BLaER1 treated with 17β-estradiol and CSF1 and Interleukin-3, amounts not matched to agents 10 nM and 100 nM (cell line): ENCODE measurements around the gene AP1G2.
A peak's percentile ranks its signal among the peaks of the same experiment; 100 is the strongest.
"Not testable (repeated sequence)": the region's sequence is repeated elsewhere in the genome, so short reads cannot be mapped to it uniquely, and the experiment has no call there.

Source experiments
- H3K27ac ChIP-seq, 11 experiments: shearing (Covaris generic); formaldehyde crosslinking; 2 replicates each; pipeline ENCODE4 v1.8.1; 2022
- H3K27me3 ChIP-seq, 11 experiments: shearing (Covaris generic); formaldehyde crosslinking; 2 replicates each; pipeline ENCODE4 v1.8.1; 2022
- H3K36me3 ChIP-seq, 11 experiments: shearing (Covaris generic); formaldehyde crosslinking; 2 replicates each; pipeline ENCODE4 v1.8.1; 2022
- H3K4me1 ChIP-seq, 10 experiments: shearing (Covaris generic); formaldehyde crosslinking; 2 replicates each; pipeline ENCODE4 v1.8.1; 2022
- H3K4me2 ChIP-seq, 11 experiments: shearing (Covaris generic); formaldehyde crosslinking; 2 replicates each; pipeline ENCODE4 v1.8.1; 2022
- H3K4me3 ChIP-seq, 10 experiments: shearing (Covaris generic); formaldehyde crosslinking; 2 replicates each; pipeline ENCODE4 v1.8.1; 2022
- H3K9ac ChIP-seq, 11 experiments: shearing (Covaris generic); formaldehyde crosslinking; 2 replicates each; pipeline ENCODE4 v1.8.1; 2022
- H3K9me3 ChIP-seq, 11 experiments: shearing (Covaris generic); formaldehyde crosslinking; replicated peaks in 1 of 11; 2 replicates each; pipeline ENCODE4 v1.8.1; 2022
- H4K20me1 ChIP-seq, 11 experiments: shearing (Covaris generic); formaldehyde crosslinking; 2 replicates each; pipeline ENCODE4 v1.8.1; 2022
- Cebpa-rat ChIP-seq, 11 experiments: shearing (Covaris generic); IDR thresholded peaks; 2 replicates each; pipeline ENCODE4 v1.8.1; 2022

Gene AP1G2

DNA sequence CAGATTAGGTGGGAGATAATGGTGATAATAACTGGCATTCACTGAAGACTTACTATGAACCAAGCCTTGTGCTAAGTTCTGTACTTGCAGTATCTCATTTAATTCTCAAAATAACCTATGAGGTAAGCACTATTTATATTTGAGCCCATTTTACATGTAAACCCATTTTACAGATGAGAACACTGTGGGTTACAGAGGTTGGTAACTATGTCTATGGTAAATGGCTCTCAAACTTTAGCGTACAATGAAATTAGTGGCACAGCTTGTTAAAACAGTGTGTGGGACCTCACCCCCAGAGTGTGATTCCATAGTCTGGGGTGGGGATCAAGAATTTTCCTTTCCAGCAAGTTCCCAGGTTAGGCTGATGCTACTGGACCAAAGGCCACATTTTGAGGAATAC lies 33.2 kb upstream of the AP1G2 start:
- no peaks in the 10 kb centered on the region for H3K27me3 ChIP-seq
- H3K4me2 ChIP-seq = no peak overlapping the region
- H3K27ac ChIP-seq = no peak overlapping the region
- H3K4me3 ChIP-seq = no peak overlapping the region
- peaks cover 5 to 13% (median 10%) of the 10 kb centered on the region in 10 experiments; a peak in 12 of 20 replicates for H3K4me1 ChIP-seq
- H3K9me3 ChIP-seq = peaks cover 0 to 20% (median 12%) of the 10 kb centered on the region in 11 experiments; a peak in 11 of 22 replicates
- no peaks in the 10 kb centered on the region for H4K20me1 ChIP-seq
- no peak overlapping the region for H3K9ac ChIP-seq
- no peaks in the 10 kb centered on the region for H3K36me3 ChIP-seq
- TF ChIP-seq Cebpa-rat (IDR thresholded peaks at IDR 0.05) = no peak

- Histone ChIP-seq H3K36me3 (no peaks in the 10 kb centered on the region), H3K4me2 (no peak overlapping the region), H3K4me3 (no peak overlapping the region), H3K27me3 (no peaks in the 10 kb centered on the region), H3K4me1 (peaks cover 4 to 13% (median 9%) of the 10 kb centered on the region in 10 experiments; a peak in 10 of 20 replicates), H3K9me3 (peaks cover 0 to 20% (median 12%) of the 10 kb centered on the region in 11 experiments; a peak in 11 of 22 replicates), H4K20me1 (no peaks in the 10 kb centered on the region), H3K27ac (no peak overlapping the region), H3K9ac (no peak overlapping the region)
- no peak for TF ChIP-seq Cebpa-rat (IDR thresholded peaks at IDR 0.05)
These were observed 32.7 kb upstream of the AP1G2 start for GRCh38 chr14:23600322-23600707.

- not testable (repeated sequence) for H3K27ac ChIP-seq, H3K27me3 ChIP-seq, H3K36me3 ChIP-seq, H3K9me3 ChIP-seq, H3K9ac ChIP-seq, H3K4me2 ChIP-seq, H3K4me1 ChIP-seq, H4K20me1 ChIP-seq, H3K4me3 ChIP-seq
- 0 out of 22 replicates have a peak, but pooled peaks of 1 of the 11 experiments have one; percentile 16 for TF ChIP-seq Cebpa-rat (IDR thresholded peaks at IDR 0.05)
These were observed 26.6 kb upstream of the AP1G2 start for GRCh38 chr14:23594191-23594590.

GRCh38 chr14:23590198-23590597 lies 22.6 kb upstream of the AP1G2 start:
- Histone ChIP-seq H3K4me1 (peaks cover 8 to 11% (median 9%) of the 10 kb centered on the region in 10 experiments; a peak in 18 of 20 replicates), H3K4me2 (no peak overlapping the region)
- TF ChIP-seq Cebpa-rat (IDR thresholded peaks at IDR 0.05) = no peak

DNA sequence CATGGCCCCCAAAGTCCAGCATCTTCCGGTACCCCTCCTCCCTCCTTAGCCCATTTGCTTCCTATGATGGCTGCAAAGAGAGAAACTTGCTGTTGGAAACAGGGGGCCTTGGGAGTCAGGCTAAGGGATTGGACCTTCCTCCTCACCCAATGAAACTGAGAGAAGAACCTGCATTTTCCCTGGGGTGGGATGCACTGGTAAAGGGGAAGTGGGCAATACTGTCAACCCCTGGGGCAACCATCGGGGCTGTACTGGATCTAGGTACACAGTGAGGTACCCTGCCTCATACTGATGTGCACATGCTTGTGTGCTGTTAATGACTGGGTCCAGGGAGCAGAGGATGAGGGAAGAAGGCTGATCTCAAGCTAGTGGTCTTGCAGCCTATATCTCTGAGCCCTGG lies 22.0 kb upstream of the AP1G2 start:
- H3K9me3 ChIP-seq = no peaks in the 10 kb centered on the region
- no peak overlapping the region for H3K4me3 ChIP-seq
- no peaks in the 10 kb centered on the region for H3K36me3 ChIP-seq
- H4K20me1 ChIP-seq = no peaks in the 10 kb centered on the region
- H3K27ac ChIP-seq = no peak overlapping the region
- peak overlapping the region; percentile 17 to 59 (median 42); a peak in 20 of 22 replicates for H3K4me2 ChIP-seq
- H3K4me1 ChIP-seq = peaks cover 8 to 11% (median 9%) of the 10 kb centered on the region in 10 experiments; a peak in 18 of 20 replicates
- no peak for TF ChIP-seq Cebpa-rat (IDR thresholded peaks at IDR 0.05)
- no peaks in the 10 kb centered on the region for H3K27me3 ChIP-seq
- H3K9ac ChIP-seq = peak overlapping the region in 1 of 11 experiments; percentile 15; a peak in 1 of 22 replicates

More at GRCh38 chr14:23590198-23590597, 22.6 kb upstream of the AP1G2 start:
- Histone ChIP-seq H3K4me3 (no peak overlapping the region), H4K20me1 (no peaks in the 10 kb centered on the region), H3K36me3 (no peaks in the 10 kb centered on the region), H3K9ac (no peak overlapping the region), H3K27ac (no peak overlapping the region), H3K27me3 (no peaks in the 10 kb centered on the region), H3K9me3 (no peaks in the 10 kb centered on the region)

- TF ChIP-seq Cebpa-rat (IDR thresholded peaks at IDR 0.05) = no peak
- Histone ChIP-seq H3K27me3 (no peaks in the 10 kb centered on the region), H3K36me3 (no peaks in the 10 kb centered on the region), H4K20me1 (no peaks in the 10 kb centered on the region), H3K4me1 (peaks cover 8 to 11% (median 9%) of the 10 kb centered on the region in 10 experiments; a peak in 18 of 20 replicates), H3K4me3 (no peak overlapping the region), H3K9ac (peak overlapping the region in 1 of 11 experiments; percentile 15; a peak in 1 of 22 replicates), H3K9me3 (no peaks in the 10 kb centered on the region), H3K27ac (no peak overlapping the region), H3K4me2 (peak overlapping the region; percentile 17 to 59 (median 42); a peak in 20 of 22 replicates)
These were observed 21.4 kb upstream of the AP1G2 start for GRCh38 chr14:23588884-23589598.

- not testable (repeated sequence) for H3K9ac ChIP-seq, H3K4me1 ChIP-seq, H3K27ac ChIP-seq, H3K9me3 ChIP-seq, H3K4me3 ChIP-seq, H4K20me1 ChIP-seq, H3K36me3 ChIP-seq, H3K4me2 ChIP-seq, H3K27me3 ChIP-seq
These were observed 17.1 kb upstream of the AP1G2 start for GRCh38 chr14:23584527-23585203.

DNA sequence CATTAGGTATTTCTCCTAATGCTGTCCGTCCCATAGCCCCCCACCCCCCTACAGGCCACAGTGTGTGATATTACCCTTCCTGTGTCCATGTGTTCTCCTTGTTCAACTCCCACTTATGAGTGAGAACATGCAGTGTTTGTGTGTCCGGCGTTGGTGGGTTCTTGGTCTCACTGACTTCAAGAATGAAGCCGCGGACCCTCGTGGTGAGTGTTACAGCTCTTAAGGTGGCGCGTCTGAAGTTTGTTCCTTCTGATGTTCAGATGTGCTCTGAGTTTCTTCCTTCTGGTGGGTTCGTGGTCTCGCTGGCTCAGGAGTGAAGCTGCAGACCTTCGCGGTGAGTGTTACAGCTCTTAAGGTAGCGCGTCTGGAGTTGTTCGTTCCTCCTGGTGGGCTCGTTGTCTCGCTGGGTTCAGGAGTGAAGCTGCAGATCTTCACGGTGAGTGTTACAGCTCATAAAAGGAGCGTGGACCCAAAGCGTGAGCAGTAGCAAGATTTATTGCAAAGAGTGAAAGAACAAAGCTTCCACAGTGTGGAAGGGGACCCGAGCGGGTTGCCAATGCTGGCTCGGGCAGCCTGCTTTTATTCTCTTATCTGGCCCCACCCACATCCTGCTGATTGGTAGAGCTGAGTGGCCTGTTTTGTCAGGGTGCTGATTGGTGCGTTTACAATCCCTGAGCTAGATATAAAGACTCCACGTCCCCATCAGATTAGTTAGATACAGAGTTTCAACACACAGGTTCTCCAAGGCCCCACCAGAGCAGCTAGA lies 16.4 kb upstream of the AP1G2 start:
- H3K9ac ChIP-seq, H3K36me3 ChIP-seq, H3K4me1 ChIP-seq, H3K9me3 ChIP-seq, H4K20me1 ChIP-seq, H3K4me3 ChIP-seq, H3K4me2 ChIP-seq, H3K27ac ChIP-seq, H3K27me3 ChIP-seq: not testable (repeated sequence)
